Parathyroid adenoma (tissue), 2 donors: ENCODE measurements around the gene CBX1.

Experiments
- H2AFZ ChIP-seq: fragments of 300-600 bp; sonication (generic); one replicate; pipeline ENCODE4 v1.7.0; 2017; ENCODE audit warnings: antibody characterized with exemption, mild to moderate bottlenecking
- H3K27ac ChIP-seq: fragments of 300-600 bp; sonication (generic); one replicate; pipeline ENCODE4 v1.7.0; 2017
- H3K27me3 ChIP-seq: fragments of 300-600 bp; sonication (generic); one replicate; pipeline ENCODE4 v1.7.0; 2017; ENCODE audit warnings: low read length; ENCODE audit not compliant: control insufficient read depth, insufficient read depth
- H3K36me3 ChIP-seq: fragments of 300-600 bp; sonication (generic); one replicate; pipeline ENCODE4 v1.7.0; 2017; ENCODE audit warnings: low read length; ENCODE audit not compliant: control insufficient read depth, insufficient read depth
- H3K4me1 ChIP-seq: fragments of 300-600 bp; sonication (generic); one replicate; pipeline ENCODE4 v1.7.0; 2017; ENCODE audit warnings: control low read depth
- H3K4me2 ChIP-seq: fragments of 300-600 bp; sonication (generic); one replicate; pipeline ENCODE4 v1.7.0; 2017; ENCODE audit warnings: low read length
- H3K4me3 ChIP-seq: fragments of 300-600 bp; sonication (generic); one replicate; pipeline ENCODE4 v1.7.0; 2017; ENCODE audit warnings: low read depth, low read length
- H3K79me2 ChIP-seq: fragments of 300-600 bp; sonication (generic); one replicate; pipeline ENCODE4 v1.7.0; 2017; ENCODE audit warnings: control low read depth
- H3K9ac ChIP-seq: fragments of 300-600 bp; sonication (generic); one replicate; pipeline ENCODE4 v1.7.0; 2017; ENCODE audit warnings: mild to moderate bottlenecking
- H3K9me3 ChIP-seq: fragments of 300-600 bp; sonication (generic); one replicate; pipeline ENCODE4 v1.7.0; 2017; ENCODE audit warnings: low read length; ENCODE audit not compliant: control insufficient read depth
- CTCF ChIP-seq: fragments of 300-600 bp; sonication (generic); IDR thresholded peaks from one replicate; pipeline ENCODE4 v1.7.0; 2017; ENCODE audit warnings: antibody characterized with exemption, mild to moderate bottlenecking
- donor health status: primary hyperparathyroidism.

CBX1 gene

GRCh38 chr17:48058393-48059124 lies 42.7 kb downstream of the CBX1 start:
- no peak overlapping the region for H3K4me3 ChIP-seq
- H3K79me2 ChIP-seq, result peaks cover 10% of the 10 kb centered on the region
- H2AFZ ChIP-seq, result no peak overlapping the region
- no peaks in the 10 kb centered on the region for H3K27me3 ChIP-seq
- no peak overlapping the region for H3K4me2 ChIP-seq
- no peak for TF ChIP-seq CTCF
- H3K9ac ChIP-seq, result no peak overlapping the region
- no peaks in the 10 kb centered on the region for H3K9me3 ChIP-seq
- H3K36me3 ChIP-seq, result no peaks in the 10 kb centered on the region
- H3K27ac ChIP-seq, result no peak overlapping the region
- peaks cover 19% of the 10 kb centered on the region for H3K4me1 ChIP-seq

- H3K4me1 ChIP-seq, result peaks cover 28% of the 10 kb centered on the region
- H3K36me3 ChIP-seq, result no peaks in the 10 kb centered on the region
- H3K79me2 ChIP-seq, result peaks cover 16% of the 10 kb centered on the region
These were observed 43.7 kb downstream of the CBX1 start for GRCh38 chr17:48057626-48058025.

GRCh38 chr17:48056879-48057278 lies 44.4 kb downstream of the CBX1 start:
- Histone ChIP-seq H3K4me1 (peaks cover 36% of the 10 kb centered on the region), H3K36me3 (no peaks in the 10 kb centered on the region), H3K27ac (no peak overlapping the region), H2AFZ (no peak overlapping the region), H3K4me3 (no peak overlapping the region), H3K9me3 (no peaks in the 10 kb centered on the region), H3K27me3 (no peaks in the 10 kb centered on the region), H3K9ac (no peak overlapping the region), H3K79me2 (peaks cover 20% of the 10 kb centered on the region), H3K4me2 (no peak overlapping the region)
- TF ChIP-seq CTCF, result no peak

More at GRCh38 chr17:48057626-48058025, 43.7 kb downstream of the CBX1 start:
- H2AFZ ChIP-seq, result no peak overlapping the region
- no peak for TF ChIP-seq CTCF
- no peaks in the 10 kb centered on the region for H3K9me3 ChIP-seq
- H3K27ac ChIP-seq, result no peak overlapping the region
- no peaks in the 10 kb centered on the region for H3K27me3 ChIP-seq
- H3K4me3 ChIP-seq, result no peak overlapping the region
- no peak overlapping the region for H3K9ac ChIP-seq
- no peak overlapping the region for H3K4me2 ChIP-seq

- Histone ChIP-seq H3K79me2 (peaks cover 21% of the 10 kb centered on the region), H3K9ac (no peak overlapping the region), H3K4me1 (peaks cover 38% of the 10 kb centered on the region), H3K9me3 (no peaks in the 10 kb centered on the region), H3K36me3 (no peaks in the 10 kb centered on the region), H3K27me3 (no peaks in the 10 kb centered on the region), H2AFZ (no peak overlapping the region), H3K4me2 (no peak overlapping the region), H3K4me3 (no peak overlapping the region), H3K27ac (no peak overlapping the region)
- TF ChIP-seq CTCF, result no peak
These were observed 45.0 kb downstream of the CBX1 start for GRCh38 chr17:48056246-48056745.
